ENCODE results near the gene ZNF700. TPM values are rescaled to one million over a fixed set of nuclear protein-coding genes. Genes with fewer than 3 reads are reported as not detected.
"Not testable (repeated sequence)": the region's sequence is repeated elsewhere in the genome, so short reads cannot be mapped to it uniquely, and the experiment has no call there.

Gene ZNF700
- total RNA-seq, 4 donors from 2014 or later, result 9.7 to 21.2 (median 17.7) TPM

DNA sequence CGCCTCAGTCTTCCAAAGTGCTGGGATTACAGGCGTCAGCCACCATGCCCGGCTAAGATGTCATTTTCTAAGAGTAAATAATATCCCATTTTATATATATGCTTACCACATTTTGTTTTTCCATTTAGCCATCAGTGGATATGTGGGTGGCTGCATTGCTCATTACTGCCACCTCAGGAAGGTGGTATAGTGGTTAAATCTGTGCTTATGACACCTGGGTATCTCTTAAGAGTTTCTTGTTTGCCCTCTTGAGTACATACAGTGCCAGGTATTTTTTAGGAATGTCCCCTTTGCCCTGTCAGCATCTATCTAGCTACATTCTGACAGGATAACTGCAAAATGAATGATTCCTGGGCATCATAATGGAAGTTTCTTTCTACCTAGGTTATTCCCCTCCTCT is 22.7 kb upstream of the ZNF700 start:
- Histone ChIP-seq H3K27ac (no peak overlapping the region), H3K27me3 (no peaks in the 10 kb centered on the region), H3K4me1 (no peaks in the 10 kb centered on the region), H3K36me3 (no peaks in the 10 kb centered on the region), H3K9me3 (peaks cover 0 to 53% of the 10 kb centered on the region in 2 donors), H3K4me3 (no peak overlapping the region)
- intact Hi-C loops (cut with DNase I; ENCODE audit: low total_unique reads), result no loop called here
- TF ChIP-seq, protein P1, sequence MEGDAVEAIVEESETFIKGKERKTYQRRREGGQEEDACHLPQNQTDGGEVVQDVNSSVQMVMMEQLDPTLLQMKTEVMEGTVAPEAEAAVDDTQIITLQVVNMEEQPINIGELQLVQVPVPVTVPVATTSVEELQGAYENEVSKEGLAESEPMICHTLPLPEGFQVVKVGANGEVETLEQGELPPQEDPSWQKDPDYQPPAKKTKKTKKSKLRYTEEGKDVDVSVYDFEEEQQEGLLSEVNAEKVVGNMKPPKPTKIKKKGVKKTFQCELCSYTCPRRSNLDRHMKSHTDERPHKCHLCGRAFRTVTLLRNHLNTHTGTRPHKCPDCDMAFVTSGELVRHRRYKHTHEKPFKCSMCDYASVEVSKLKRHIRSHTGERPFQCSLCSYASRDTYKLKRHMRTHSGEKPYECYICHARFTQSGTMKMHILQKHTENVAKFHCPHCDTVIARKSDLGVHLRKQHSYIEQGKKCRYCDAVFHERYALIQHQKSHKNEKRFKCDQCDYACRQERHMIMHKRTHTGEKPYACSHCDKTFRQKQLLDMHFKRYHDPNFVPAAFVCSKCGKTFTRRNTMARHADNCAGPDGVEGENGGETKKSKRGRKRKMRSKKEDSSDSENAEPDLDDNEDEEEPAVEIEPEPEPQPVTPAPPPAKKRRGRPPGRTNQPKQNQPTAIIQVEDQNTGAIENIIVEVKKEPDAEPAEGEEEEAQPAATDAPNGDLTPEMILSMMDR (IDR thresholded peaks at IDR 0.05), result no peak
- TF ChIP-seq POLR2A (IDR thresholded peaks at IDR 0.05), result no peak
- DNase-seq, result no peak

DNA sequence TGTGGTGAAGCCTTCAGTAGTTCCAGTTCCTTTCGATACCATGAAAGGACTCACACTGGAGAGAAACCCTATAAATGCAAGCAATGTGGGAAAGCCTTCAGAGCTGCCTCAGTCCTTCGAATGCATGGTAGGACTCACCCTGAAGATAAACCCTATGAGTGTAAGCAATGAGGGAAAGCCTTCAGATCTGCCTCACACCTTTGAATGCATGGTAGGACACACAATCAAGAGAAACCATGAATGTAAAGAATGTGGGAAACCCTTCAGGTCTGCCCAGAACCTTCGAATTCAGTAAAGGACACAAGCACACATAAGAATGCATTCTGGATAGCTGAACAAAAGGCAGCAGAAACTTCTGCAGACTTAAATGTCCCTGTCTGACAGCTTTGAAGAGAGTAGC is 19.0 kb upstream of the ZNF700 start:
- Histone ChIP-seq H3K4me3 (no peak overlapping the region), H3K27ac (no peak overlapping the region), H3K9me3 (peaks cover 0 to 58% of the 10 kb centered on the region in 2 donors), H3K27me3 (no peaks in the 10 kb centered on the region), H3K4me1 (no peaks in the 10 kb centered on the region), H3K36me3 (no peaks in the 10 kb centered on the region)
- intact Hi-C loops (cut with DNase I; ENCODE audit: low total_unique reads), result no loop called here
- DNase-seq, result no peak
- no peak for TF ChIP-seq POLR2A (IDR thresholded peaks at IDR 0.05)
- TF ChIP-seq, protein P1 (IDR thresholded peaks at IDR 0.05), result no peak

DNA sequence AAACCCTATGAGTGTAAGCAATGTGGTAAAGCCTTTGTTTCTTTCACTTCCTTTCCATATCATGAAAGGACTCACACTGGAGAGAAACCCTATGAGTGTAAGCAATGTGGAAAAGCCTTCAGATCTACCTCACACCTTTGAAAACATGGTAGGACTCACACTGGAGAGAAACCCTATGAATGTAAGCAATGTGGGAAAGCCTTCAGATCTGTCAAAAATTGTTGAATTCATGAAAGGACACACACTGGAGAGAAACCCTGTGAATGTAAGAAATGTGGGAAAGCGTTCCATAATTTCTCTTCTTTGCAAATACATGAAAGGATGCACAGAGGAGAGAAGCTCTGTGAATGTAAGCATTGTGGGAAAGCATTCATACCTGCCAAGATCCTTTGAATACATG is 13.0 kb upstream of the ZNF700 start:
- intact Hi-C loops (cut with DNase I; ENCODE audit: low total_unique reads); H3K36me3 ChIP-seq; H3K27ac ChIP-seq; H3K27me3 ChIP-seq; DNase-seq; H3K4me1 ChIP-seq; H3K4me3 ChIP-seq: not testable (repeated sequence)
- peaks cover 0 to 34% of the 10 kb centered on the region in 2 donors for H3K9me3 ChIP-seq

DNA sequence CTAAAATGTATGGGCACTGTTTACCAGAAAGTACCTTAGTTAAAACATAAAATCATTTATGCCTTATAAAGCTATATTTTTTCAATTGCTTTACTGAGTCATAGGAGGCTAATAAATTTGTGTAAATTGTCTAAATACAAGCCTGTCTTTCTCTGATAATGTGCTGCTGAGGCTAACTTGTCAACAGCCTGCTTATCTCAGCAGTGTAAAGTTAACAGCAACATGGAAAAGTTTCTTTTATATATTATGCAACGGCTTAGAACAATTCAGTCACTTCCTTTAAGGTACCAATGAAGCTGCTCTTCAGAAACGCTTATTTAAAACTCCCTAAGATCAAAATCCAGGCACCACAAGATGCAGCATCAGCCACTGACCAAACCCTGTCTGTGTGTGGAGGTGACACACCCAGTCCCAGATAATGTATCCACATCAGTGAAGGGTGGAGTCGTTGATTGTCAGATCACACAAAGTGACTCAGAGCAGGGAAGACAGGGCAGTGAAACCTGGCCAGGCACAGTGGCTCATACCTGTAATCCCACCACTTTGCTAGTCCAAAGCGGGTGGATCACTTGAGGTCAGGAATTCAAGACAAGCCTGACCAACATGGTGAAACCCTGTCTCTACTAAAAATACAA is 10.4 kb upstream of the ZNF700 start:
- DNase-seq; H3K27me3 ChIP-seq; H3K36me3 ChIP-seq; H3K27ac ChIP-seq; H3K4me1 ChIP-seq; H3K4me3 ChIP-seq; intact Hi-C loops (cut with DNase I; ENCODE audit: low total_unique reads): not testable (repeated sequence)
- peaks cover 0 to 18% of the 10 kb centered on the region in 2 donors for H3K9me3 ChIP-seq

DNA sequence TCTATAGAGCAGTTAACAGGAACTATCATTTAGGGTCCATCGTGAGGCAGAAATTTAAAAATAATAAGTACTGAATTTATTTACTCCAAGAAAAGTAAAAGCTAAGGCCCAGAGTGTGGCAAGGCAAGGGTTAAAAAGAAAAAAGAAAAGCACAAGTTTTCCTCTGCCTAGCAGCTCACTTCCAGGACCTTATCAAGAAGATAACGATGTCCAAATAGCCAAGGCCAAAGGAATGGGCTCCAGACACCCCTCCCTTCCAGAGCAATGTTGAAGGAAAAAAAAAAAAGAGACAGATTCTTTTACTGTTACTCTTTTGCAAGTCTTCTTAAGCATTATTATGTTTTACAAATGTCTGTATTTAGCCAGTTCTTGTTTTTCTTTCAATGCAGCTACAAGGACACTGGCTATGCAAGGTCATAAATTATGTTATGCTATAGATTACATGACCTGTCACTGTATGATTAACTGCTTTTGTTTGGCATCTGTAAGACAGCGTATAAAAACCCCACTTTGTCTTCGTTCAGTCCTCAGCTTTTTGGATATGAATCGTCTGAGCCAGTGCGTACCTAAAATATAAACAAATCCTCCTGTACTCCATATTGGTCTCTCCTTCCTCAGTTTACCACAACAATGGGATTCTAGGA is 2.9 kb upstream of the ZNF700 start:
- TF ChIP-seq POLR2A (IDR thresholded peaks at IDR 0.05), result no peak
- TF ChIP-seq, protein P1 (IDR thresholded peaks at IDR 0.05), result no peak
- H3K27ac ChIP-seq, result no peak overlapping the region
- intact Hi-C loops (cut with DNase I; ENCODE audit: low total_unique reads), result no loop called here
- no peaks in the 10 kb centered on the region for H3K36me3 ChIP-seq
- H3K4me1 ChIP-seq, result peaks cover 0 to 6% of the 10 kb centered on the region in 2 donors
- no peak for DNase-seq
- no peak overlapping the region for H3K4me3 ChIP-seq
- H3K27me3 ChIP-seq, result no peaks in the 10 kb centered on the region
- H3K9me3 ChIP-seq, result no peaks in the 10 kb centered on the region

DNA sequence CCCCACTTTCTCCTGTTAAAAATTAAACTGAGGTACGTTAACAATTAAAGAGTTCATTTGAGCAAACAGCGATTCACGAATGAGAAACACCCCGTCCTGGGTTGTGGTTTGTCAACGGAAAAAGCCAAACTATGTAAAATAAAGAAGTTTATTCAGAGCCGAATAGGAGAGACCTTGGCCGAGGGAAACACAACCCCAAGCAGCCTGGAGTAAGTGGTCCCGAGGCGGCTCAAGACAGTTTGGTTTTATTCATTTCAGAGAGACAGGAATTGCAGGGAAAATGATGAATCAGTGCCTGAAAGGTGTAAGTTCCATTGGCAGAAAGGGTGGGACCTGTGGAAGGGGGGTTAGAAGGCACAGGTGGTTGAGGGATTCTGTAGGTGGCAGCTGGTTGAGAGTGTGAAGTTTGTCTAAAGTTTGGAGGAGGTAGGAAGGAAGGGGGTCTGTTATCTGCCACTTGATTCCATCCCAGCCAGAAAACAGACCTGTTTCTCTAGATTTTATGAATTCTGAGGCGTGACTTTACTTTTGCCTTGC is 812 bp downstream of the ZNF700 start:
- Histone ChIP-seq H3K27ac (peak overlapping the region; percentile 90 to 92), H3K4me3 (peak overlapping the region; percentile 65 to 91)
- H3K36me3 ChIP-seq, H3K9me3 ChIP-seq, DNase-seq, H3K4me1 ChIP-seq, H3K27me3 ChIP-seq: not testable (repeated sequence)
- intact Hi-C loops (cut with DNase I; ENCODE audit: low total_unique reads), result loop anchor here (2.0 kb wide), 1 partner anchor 63 kb away; no protein-coding TSS in a partner anchor
